Smooth muscle cell (in vitro differentiated cells): ENCODE data around the gene PAX9. TPM values are rescaled to one million over a fixed set of nuclear protein-coding genes. Genes with fewer than 3 reads are reported as not detected.

Source experiments
- DNase-seq: peaks from one replicate; lab custom pipeline; 2025; ENCODE audit not compliant: unreplicated experiment; lab: John Stamatoyannopoulos, UW
- H2AFZ ChIP-seq: fragments of 200-600 bp; sonication (generic); 2 replicates; pipeline ENCODE4 v1.6.0; 2016; ENCODE audit warnings: antibody characterized with exemption, low read depth, mild to moderate bottlenecking
- H3F3A ChIP-seq: fragments of 200-600 bp; sonication (generic); 2 replicates; pipeline ENCODE4 v1.6.0; 2017; ENCODE audit warnings: antibody characterized with exemption, low read depth
- H3K27ac ChIP-seq: fragments of 200-600 bp; sonication (generic); 2 replicates; pipeline ENCODE4 v1.5.1; 2016; ENCODE audit warnings: low read depth, mild to moderate bottlenecking
- H3K27me3 ChIP-seq: fragments of 200-600 bp; sonication (generic); 2 replicates; pipeline ENCODE4 v1.6.1; 2016; ENCODE audit warnings: low read depth, mild to moderate bottlenecking
- H3K36me3 ChIP-seq: fragments of 200-600 bp; sonication (generic); 2 replicates; pipeline ENCODE4 v1.5.1; 2016; ENCODE audit warnings: low read depth
- H3K4me1 ChIP-seq: fragments of 200-600 bp; sonication (generic); 2 replicates; pipeline ENCODE4 v1.5.1; 2016; ENCODE audit warnings: low read depth
- H3K4me2 ChIP-seq: fragments of 200-600 bp; sonication (generic); 2 replicates; pipeline ENCODE4 v1.6.0; 2016; ENCODE audit warnings: mild to moderate bottlenecking
- H3K4me3 ChIP-seq: fragments of 200-600 bp; sonication (generic); 2 replicates; pipeline ENCODE4 v1.5.1; 2016; ENCODE audit warnings: mild to moderate bottlenecking
- H3K79me2 ChIP-seq: fragments of 200-600 bp; sonication (generic); 2 replicates; pipeline ENCODE4 v1.6.0; 2016; ENCODE audit warnings: low read depth, mild to moderate bottlenecking
- H3K9ac ChIP-seq: fragments of 200-600 bp; sonication (generic); 2 replicates; pipeline ENCODE4 v1.6.0; 2016; ENCODE audit warnings: low read depth
- H3K9me3 ChIP-seq: fragments of 200-600 bp; sonication (generic); replicated peaks from 2 replicates; pipeline ENCODE4 v1.5.1; 2016; ENCODE audit warnings: low read depth
- H4K20me1 ChIP-seq: fragments of 200-600 bp; sonication (generic); 2 replicates; pipeline ENCODE4 v1.6.0; 2016; ENCODE audit warnings: low read depth
- WGBS: methylation state at CpG from one replicate; pipeline ENCODE4 v1.1.7; 2016; ENCODE audit warnings: low lambda C conversion rate; 5-methylcytosine and 5-hydroxymethylcytosine counted together
- polyA plus RNA-seq: library from polyadenylated mRNA; unstranded; fragments of >200 nt; fragmentation: Nextera tagmentation; extraction: Ambion mirVana; gene quantifications from 2 replicates; pipeline ENCODE4 v1.2.1, GENCODE V29; 2016
- total RNA-seq: library from RNA; depleted of rRNA; stranded (reverse); fragments of >200 nt; gene quantifications from 2 replicates; pipeline ENCODE4 v1.2.3, GENCODE V29; 2014
- TF ChIP-seq, protein P1 (sequence below): fragments of 200-600 bp; sonication (generic); IDR thresholded peaks from 2 replicates; pipeline ENCODE4 v1.5.1; 2017; ENCODE audit warnings: borderline replicate concordance, mild to moderate bottlenecking, antibody characterized with exemption; ENCODE audit not compliant: insufficient read depth, poor library complexity, severe bottlenecking

The PAX9 gene
- total and polyA plus RNA-seq, 2 experiments from 2014 or later = not detected

DNA sequence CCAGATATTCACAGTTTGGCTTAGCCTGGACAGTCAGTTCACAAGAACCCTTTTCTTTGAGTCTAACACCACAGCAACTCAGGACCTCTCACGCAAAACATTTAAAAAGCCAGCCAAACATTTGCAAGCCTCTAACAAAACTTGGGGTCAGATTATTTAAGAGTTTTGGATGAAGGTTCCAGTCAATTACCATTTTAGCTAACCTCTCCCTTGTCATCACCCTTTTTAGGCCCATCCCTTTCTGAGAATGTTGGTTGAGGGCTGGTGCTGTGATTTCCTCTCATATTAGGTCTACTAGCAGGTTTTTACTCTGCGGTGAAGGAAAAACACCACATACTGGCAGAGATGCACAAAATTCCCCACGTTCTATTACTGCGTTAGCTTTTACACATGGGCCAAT, 20.7 kb downstream of the PAX9 start:
- TF ChIP-seq, protein P1, sequence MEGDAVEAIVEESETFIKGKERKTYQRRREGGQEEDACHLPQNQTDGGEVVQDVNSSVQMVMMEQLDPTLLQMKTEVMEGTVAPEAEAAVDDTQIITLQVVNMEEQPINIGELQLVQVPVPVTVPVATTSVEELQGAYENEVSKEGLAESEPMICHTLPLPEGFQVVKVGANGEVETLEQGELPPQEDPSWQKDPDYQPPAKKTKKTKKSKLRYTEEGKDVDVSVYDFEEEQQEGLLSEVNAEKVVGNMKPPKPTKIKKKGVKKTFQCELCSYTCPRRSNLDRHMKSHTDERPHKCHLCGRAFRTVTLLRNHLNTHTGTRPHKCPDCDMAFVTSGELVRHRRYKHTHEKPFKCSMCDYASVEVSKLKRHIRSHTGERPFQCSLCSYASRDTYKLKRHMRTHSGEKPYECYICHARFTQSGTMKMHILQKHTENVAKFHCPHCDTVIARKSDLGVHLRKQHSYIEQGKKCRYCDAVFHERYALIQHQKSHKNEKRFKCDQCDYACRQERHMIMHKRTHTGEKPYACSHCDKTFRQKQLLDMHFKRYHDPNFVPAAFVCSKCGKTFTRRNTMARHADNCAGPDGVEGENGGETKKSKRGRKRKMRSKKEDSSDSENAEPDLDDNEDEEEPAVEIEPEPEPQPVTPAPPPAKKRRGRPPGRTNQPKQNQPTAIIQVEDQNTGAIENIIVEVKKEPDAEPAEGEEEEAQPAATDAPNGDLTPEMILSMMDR = no peak
- no peak overlapping the region for H2AFZ ChIP-seq
- H3K79me2 ChIP-seq = no peaks in the 10 kb centered on the region
- no peak overlapping the region for H3K9ac ChIP-seq
- H4K20me1 ChIP-seq = no peaks in the 10 kb centered on the region
- peaks cover 22% of the 10 kb centered on the region for H3K27me3 ChIP-seq
- no peaks in the 10 kb centered on the region for H3F3A ChIP-seq
- H3K36me3 ChIP-seq = no peaks in the 10 kb centered on the region
- no peak overlapping the region for H3K4me2 ChIP-seq
- 90% methylated on average over 4 of the region's 4 CpGs for WGBS
- H3K9me3 ChIP-seq = no peaks in the 10 kb centered on the region
- no peak overlapping the region for H3K27ac ChIP-seq
- H3K4me1 ChIP-seq = no peaks in the 10 kb centered on the region
- no peak overlapping the region for H3K4me3 ChIP-seq
- DNase-seq = no peak

DNA sequence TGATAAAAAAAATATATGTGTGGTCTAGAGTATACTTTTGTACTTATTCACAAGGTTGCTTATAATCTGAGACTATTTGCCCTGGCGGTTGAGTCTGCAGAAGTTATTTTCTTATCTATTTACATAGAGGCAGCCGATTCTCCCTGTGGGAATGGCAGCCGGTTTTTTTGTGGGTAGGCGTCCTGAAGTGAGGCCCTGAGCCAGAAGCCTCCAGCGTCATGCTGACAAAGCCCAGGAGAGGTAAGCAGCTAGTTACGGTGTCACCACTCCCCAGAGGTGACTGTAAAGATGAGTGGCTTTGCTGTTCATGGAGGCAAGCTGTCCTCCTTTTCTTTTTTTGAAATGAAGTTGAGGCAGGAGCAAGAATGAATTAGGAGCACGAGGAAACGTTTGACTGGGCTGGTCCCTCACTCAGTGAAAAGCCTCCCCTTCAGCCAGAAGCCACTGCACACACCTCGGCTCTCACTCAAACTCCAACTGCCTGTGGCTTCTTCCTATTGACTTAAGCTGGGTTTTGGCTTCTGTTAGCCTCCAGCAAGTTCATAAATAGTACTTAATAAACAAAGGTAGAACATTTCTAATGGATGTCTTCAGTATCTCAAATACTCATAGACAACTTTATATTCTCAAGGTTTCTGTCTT, 21.5 kb downstream of the PAX9 start:
- Histone ChIP-seq H3K4me3 (no peak overlapping the region), H2AFZ (no peak overlapping the region), H4K20me1 (no peaks in the 10 kb centered on the region), H3K4me2 (no peak overlapping the region), H3K9me3 (no peaks in the 10 kb centered on the region), H3K36me3 (no peaks in the 10 kb centered on the region), H3K9ac (no peak overlapping the region), H3K4me1 (no peaks in the 10 kb centered on the region), H3K27ac (no peak overlapping the region), H3K79me2 (no peaks in the 10 kb centered on the region), H3F3A (no peaks in the 10 kb centered on the region), H3K27me3 (peaks cover 14% of the 10 kb centered on the region)
- TF ChIP-seq, protein P1 = no peak
- DNase-seq = no peak
- 60% methylated on average over 9 of the region's 9 CpGs for WGBS

DNA sequence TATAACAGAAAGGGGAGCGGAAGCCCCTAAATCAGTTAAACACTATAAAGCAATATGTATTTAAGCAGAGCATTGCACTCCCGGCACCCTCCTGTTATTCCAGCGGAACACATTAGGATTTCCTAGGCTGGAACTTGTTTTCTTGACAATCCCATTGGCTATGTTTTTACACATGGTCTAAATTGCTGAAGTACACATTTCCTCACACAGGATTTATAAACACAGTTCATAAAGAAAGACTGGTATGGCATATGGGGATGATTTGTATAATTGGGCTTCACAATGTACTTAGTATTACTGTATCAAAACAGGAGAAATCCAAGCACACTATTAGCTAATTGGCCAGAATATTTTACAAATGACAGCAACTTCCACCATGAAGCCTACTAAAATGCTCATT, 23.3 kb downstream of the PAX9 start:
- TF ChIP-seq, protein P1 = no peak
- no peak overlapping the region for H3K4me2 ChIP-seq
- H3K27ac ChIP-seq = no peak overlapping the region
- no peak overlapping the region for H3K4me3 ChIP-seq
- H4K20me1 ChIP-seq = no peaks in the 10 kb centered on the region
- no peaks in the 10 kb centered on the region for H3K4me1 ChIP-seq
- no peak overlapping the region for H3K9ac ChIP-seq
- H2AFZ ChIP-seq = no peak overlapping the region
- peaks cover 6% of the 10 kb centered on the region for H3K27me3 ChIP-seq
- 96% methylated on average over 3 of the region's 3 CpGs for WGBS
- H3K9me3 ChIP-seq = no peaks in the 10 kb centered on the region
- H3K36me3 ChIP-seq = no peaks in the 10 kb centered on the region
- no peaks in the 10 kb centered on the region for H3F3A ChIP-seq
- DNase-seq = no peak
- H3K79me2 ChIP-seq = no peaks in the 10 kb centered on the region
